SU-DHL-6 (cell line): ENCODE data around the gene ADAMTS3.

Source experiments
- CTCF ChIP-seq: fragments of 200-600 bp; sonication (generic); IDR thresholded peaks from one replicate; pipeline ENCODE4 v1.5.1; 2017; ENCODE audit warnings: antibody characterized with exemption, mild to moderate bottlenecking, low read length, moderate library complexity; ENCODE audit not compliant: insufficient read depth, poor library complexity, severe bottlenecking
- EZH2phosphoT487 ChIP-seq: fragments of 200-600 bp; sonication (generic), shearing (Covaris generic); conservative IDR thresholded peaks from 2 replicates; pipeline ENCODE4 v1.6.1; 2018; ENCODE audit warnings: mild to moderate bottlenecking, antibody characterized with exemption, low read length, moderate library complexity, mixed read lengths

- TF ChIP-seq CTCF (no peak), EZH2phosphoT487 (no peak)
Measured at GRCh38 chr4:72378901-72379300, 190.1 kb downstream of the ADAMTS3 start.
